ENCODE measurements around the gene MT1A. TPM values are rescaled to one million over a fixed set of nuclear protein-coding genes. Genes with fewer than 3 reads are reported as not detected.
"Not testable (repeated sequence)": the region's sequence is repeated elsewhere in the genome, so short reads cannot be mapped to it uniquely, and the experiment has no call there.

The MT1A gene
- polyA plus RNA-seq, 4 donors = 1.3 to 240 (median 21.3) TPM

DNA sequence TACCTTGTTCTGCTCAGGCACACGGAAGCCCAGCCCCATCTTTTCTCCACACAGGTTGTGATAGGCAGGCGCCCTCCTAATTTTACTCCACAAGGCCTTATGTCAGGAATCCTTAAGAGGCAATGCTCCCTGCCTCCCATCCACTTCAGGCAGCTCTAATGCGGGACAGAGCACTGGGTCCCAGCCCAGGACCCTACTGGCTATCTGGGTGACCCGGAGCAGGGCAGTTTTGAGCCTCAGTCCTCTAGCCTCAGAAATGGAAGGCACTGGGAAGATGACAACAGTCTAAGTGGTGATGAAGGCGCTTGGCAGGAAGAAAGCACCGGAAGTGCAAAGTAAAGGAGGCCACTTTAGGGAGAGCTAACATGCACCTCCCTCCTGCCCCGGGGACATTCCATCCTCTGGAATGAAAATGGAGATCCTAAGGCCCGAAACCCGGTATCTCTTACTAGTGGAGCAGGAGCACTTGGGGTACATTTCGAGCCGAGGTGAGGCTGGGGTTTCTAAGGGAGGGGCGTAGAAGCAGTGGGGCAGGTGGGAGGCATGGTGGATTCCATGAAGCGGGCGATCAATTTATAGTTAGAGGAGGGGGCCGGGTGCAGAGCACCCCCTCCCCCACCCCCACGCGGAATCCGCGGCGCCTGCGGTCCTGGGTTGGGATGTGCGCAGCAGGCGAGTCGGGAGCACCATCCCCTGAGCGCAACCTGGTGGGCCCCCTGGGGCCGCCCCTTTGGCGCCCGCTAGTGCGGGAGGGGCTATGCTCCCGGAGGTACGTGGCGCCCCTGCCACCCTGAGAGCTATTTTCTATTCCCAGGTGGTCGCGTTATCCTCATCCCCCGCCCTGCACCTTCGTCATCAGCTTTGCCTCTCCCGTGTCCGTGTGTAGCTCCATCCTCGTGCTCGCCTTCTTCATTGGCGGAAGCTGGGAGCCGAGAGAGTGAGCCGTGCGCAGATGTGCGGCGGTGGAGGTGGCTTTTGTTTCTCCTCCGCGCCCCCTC, 24.2 kb downstream of the MT1A start:
- H3K4me1 ChIP-seq (ENCODE audit: control insufficient read depth in 3 of 3, insufficient read depth in 2 of 3, low read depth in 1 of 3, low read length in 2 of 3) = peaks cover 0 to 6% (median 0%) of the 10 kb centered on the region in 3 donors
- H3K27me3 ChIP-seq (ENCODE audit: control insufficient read depth in 3 of 3, insufficient read depth in 3 of 3, low read length in 3 of 3) = peaks cover 0 to 33% (median 0%) of the 10 kb centered on the region in 3 donors

DNA sequence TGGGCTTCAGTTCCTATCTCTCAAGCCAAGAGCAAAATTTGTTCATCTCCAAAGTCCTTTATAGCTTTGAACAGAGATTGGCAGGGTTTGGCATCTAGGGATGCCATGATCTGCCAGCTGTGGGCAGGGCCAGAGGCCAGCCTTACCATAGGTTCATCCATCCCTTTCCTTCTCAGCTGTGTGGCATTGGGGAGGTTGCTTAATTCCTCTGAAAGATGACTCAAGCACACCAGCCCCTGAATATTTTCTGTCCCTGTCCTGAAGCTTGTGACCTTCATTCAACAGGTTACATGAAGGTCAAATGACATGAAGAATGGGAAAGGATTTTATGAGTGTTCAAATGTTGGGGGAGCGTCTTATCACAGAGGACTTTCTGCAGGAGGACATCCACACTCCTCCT, 26.0 kb downstream of the MT1A start:
- no peaks in the 10 kb centered on the region for H3K9me3 ChIP-seq (ENCODE audit: control insufficient read depth in 2 of 2, insufficient read depth in 1 of 2, low read depth in 1 of 2, low read length in 1 of 2)
- WGBS, 3 donors = 89 to 97% (median 91%) methylated on average over 1 of the region's 1 CpG
- H3K4me3 ChIP-seq (ENCODE audit: low read depth in 1 of 3, low read length in 3 of 3) = no peak overlapping the region
- peaks cover 0 to 20% (median 0%) of the 10 kb centered on the region in 3 donors for H3K4me1 ChIP-seq (ENCODE audit: control insufficient read depth in 3 of 3, insufficient read depth in 2 of 3, low read depth in 1 of 3, low read length in 2 of 3)
- peaks cover 0 to 49% (median 8%) of the 10 kb centered on the region in 3 donors for H3K27me3 ChIP-seq (ENCODE audit: control insufficient read depth in 3 of 3, insufficient read depth in 3 of 3, low read length in 3 of 3)
- FAIRE-seq = no peak
- DNase-seq = no peak
- no peak overlapping the region for H3K27ac ChIP-seq (ENCODE audit: low read depth in 1 of 3, low read length in 2 of 3)
- peaks cover 0 to 15% (median 0%) of the 10 kb centered on the region in 3 donors for H3K36me3 ChIP-seq (ENCODE audit: control insufficient read depth in 3 of 3, insufficient read depth in 2 of 3, low read depth in 1 of 3, low read length in 3 of 3)

More for the DNA sequence above, 24.2 kb downstream of the MT1A start:
- no peak overlapping the region for H3K27ac ChIP-seq (ENCODE audit: low read depth in 1 of 3, low read length in 2 of 3)
- WGBS, 3 donors = 15 to 33% (median 33%) methylated on average over 34 to 48 of the region's 48 CpGs
- no peak for FAIRE-seq
- DNase-seq = peak in 1 of 2 donors; percentile 67
- H3K4me3 ChIP-seq (ENCODE audit: low read depth in 1 of 3, low read length in 3 of 3) = peak overlapping the region in 2 of 3 donors; percentile 3 to 31
- peaks cover 0 to 15% (median 0%) of the 10 kb centered on the region in 3 donors for H3K36me3 ChIP-seq (ENCODE audit: control insufficient read depth in 3 of 3, insufficient read depth in 2 of 3, low read depth in 1 of 3, low read length in 3 of 3)
- no peaks in the 10 kb centered on the region for H3K9me3 ChIP-seq (ENCODE audit: control insufficient read depth in 2 of 2, insufficient read depth in 1 of 2, low read depth in 1 of 2, low read length in 1 of 2)

DNA sequence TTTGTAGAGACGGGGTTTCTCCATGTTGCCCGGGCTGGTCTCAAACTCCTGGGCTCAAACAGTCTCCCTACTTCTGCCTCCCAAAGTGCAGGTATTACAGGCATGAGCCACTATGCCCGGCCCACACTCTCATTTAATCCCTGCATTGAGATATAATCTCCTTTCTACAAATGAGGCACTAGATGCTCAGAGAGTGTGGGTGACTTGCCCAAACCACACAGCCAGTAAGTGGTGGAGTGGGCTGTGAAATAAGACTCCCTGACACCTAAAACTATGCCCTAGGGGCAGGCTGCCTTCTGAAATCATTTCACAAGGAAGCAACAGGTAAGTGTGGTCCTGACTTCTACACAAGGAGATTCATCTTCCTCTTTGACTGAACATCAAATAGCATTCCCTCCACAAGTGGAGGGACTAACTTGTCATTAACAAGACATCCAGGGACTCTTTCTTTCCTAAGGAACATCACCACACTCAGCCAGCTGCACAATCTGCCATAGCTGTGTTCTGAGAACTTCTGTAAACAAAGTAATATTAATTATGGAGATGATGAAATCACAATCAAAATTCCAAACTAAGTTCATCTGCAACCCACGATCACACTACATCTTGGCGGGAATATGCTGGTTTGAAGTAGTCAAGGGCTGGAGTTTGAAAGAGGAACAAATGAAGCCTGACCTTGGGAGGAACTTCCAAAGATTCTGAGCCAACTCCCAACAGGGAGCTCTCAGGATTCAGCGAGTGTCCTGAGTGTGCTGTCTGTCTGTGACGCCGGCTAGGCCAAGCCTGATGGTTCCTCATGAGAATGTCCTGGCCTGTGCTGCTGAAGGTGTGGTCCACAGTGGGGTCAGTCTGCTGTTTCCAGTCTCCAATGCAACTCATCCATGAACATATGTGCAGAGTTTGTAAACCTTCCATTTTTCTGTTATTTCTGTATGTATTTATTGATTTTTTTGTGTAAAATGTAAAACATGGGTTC, 27.1 kb downstream of the MT1A start:
- FAIRE-seq; H3K36me3 ChIP-seq (ENCODE audit: control insufficient read depth in 3 of 3, insufficient read depth in 2 of 3, low read depth in 1 of 3, low read length in 3 of 3); H3K27ac ChIP-seq (ENCODE audit: low read depth in 1 of 3, low read length in 2 of 3); DNase-seq; H3K9me3 ChIP-seq (ENCODE audit: control insufficient read depth in 2 of 2, insufficient read depth in 1 of 2, low read depth in 1 of 2, low read length in 1 of 2); H3K4me3 ChIP-seq (ENCODE audit: low read depth in 1 of 3, low read length in 3 of 3): not testable (repeated sequence)
- peaks cover 0 to 56% (median 17%) of the 10 kb centered on the region in 3 donors for H3K27me3 ChIP-seq (ENCODE audit: control insufficient read depth in 3 of 3, insufficient read depth in 3 of 3, low read length in 3 of 3)
- H3K4me1 ChIP-seq (ENCODE audit: control insufficient read depth in 3 of 3, insufficient read depth in 2 of 3, low read depth in 1 of 3, low read length in 2 of 3) = peaks cover 0 to 26% (median 0%) of the 10 kb centered on the region in 3 donors
- 62 to 69% (median 67%) methylated on average over 8 of the region's 8 CpGs for WGBS, 3 donors

DNA sequence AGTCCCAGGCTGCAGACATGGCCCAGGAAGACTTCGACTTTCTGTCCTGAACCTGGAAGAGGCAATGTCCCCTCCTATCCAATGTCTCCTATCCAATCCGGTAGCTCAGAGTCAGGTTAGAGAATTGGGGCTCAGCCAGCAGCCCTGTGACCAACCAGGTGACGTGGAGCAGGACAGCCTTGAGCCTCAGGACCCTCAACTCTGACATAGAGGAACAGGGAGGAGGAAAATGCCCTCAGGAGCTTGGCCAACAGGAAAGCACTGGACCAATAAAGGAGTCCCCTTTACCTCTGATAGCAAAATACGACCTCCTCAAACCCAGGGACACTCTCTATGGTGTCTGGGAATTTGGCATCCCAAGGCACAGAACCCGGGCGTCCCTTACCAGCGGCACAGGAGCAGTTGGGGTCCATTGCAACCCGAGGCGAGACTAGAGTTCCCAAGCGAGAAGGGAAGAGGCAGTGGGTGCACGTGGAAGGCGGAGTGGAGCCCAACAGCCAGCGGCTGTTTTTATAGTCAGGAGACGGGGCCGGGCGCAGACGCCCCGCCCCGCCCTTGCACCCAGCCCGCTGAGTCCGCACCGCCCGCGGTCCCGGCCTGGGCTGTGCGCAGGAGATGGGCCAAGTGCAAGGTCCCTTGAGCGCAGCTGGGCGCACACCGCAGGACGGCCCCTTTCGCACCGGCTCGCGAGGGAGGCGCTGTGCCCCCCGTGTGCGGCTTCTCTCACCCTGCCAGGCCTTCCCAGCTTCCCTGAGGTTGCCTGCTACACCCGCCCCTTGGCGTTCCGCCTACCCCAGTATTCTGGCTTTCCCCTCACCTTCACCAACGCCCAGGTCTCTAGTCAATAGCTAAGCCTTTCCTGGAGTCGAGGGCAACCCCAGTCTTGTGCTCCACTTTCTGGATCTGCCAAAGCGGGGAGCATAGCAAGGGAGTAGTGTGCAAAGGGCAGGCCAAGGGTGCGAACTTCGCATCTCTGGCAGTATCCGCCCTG, 29.4 kb downstream of the MT1A start, which contains the start of gene MT1G:
Gene MT1G, minus strand, starts transcription at position 485 of the 991 bp plus-strand sequence. Its CDS starts 72 bp downstream, at position 413.
- Histone ChIP-seq H3K27ac (ENCODE audit: low read depth in 1 of 3, low read length in 2 of 3) (peak within 1 kb of the TSS in 2 of 3 donors; percentile 28 to 89), H3K9me3 (ENCODE audit: control insufficient read depth in 2 of 2, insufficient read depth in 1 of 2, low read depth in 1 of 2, low read length in 1 of 2) (no peaks in the 10 kb centered on the region), H3K27me3 (ENCODE audit: control insufficient read depth in 3 of 3, insufficient read depth in 3 of 3, low read length in 3 of 3) (peaks cover 0 to 53% (median 19%) of the 10 kb centered on the region in 3 donors), H3K4me3 (ENCODE audit: low read depth in 1 of 3, low read length in 3 of 3) (peak within 1 kb of the TSS in 2 of 3 donors; percentile 9 to 70), H3K4me1 (ENCODE audit: control insufficient read depth in 3 of 3, insufficient read depth in 2 of 3, low read depth in 1 of 3, low read length in 2 of 3) (peaks cover 0 to 21% (median 0%) of the 10 kb centered on the region in 3 donors), H3K36me3 (ENCODE audit: control insufficient read depth in 3 of 3, insufficient read depth in 2 of 3, low read depth in 1 of 3, low read length in 3 of 3) (peaks cover 0 to 8% (median 0%) of the 10 kb centered on the region in 3 donors)
- peak; percentile 88 to 93 for DNase-seq
- 2 to 8% (median 6%) methylated on average over 37 to 46 of the region's 46 CpGs for WGBS, 3 donors
- FAIRE-seq = no peak

DNA sequence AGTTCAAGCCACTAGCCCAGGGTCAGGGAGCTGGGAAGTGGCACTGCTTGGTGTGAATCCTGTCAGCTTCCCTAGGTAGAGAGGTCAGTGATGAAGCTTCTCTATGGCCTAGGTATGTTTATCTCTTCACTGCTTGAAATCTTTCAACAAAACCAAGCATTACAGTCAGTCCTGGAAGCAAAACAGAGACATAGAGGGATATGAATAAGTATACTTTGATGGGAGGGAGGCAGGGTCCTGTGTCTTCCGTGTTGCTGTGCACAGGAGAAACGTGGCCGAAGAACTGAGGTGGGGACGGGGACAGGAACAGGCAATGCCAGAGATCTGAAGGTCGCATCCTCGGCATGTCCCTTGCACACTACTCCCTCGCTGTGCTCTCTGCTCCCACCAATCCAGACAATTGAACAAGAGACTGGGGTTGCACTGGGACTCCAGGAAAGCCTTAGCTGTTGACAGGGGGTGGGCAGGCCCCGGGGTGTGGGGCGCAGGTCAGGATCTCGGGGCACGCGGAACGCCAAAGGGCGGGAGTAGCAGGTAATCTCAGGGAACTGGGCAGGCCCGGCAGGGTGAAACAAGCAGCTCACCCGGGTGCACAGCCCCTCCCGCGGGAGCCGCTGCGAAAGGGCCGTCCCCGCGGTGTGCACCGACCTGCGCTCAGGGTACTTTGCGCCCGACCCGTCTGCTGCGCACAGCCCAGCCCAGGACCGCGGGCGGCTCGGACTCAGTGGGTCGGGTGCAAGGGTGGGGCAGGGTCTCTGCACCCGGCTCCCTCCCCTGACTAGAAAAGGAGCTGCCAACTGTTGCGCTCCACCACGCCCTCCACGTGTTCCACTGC, 30.8 kb downstream of the MT1A start, which contains the start of gene MT1H:
Gene MT1H, plus strand, starts transcription at position 810 of the 835 bp plus-strand sequence. CDS start 71 bp downstream, outside the sequence.
- Histone ChIP-seq H3K36me3 (ENCODE audit: control insufficient read depth in 3 of 3, insufficient read depth in 2 of 3, low read depth in 1 of 3, low read length in 3 of 3) (peaks cover 0 to 8% (median 0%) of the 10 kb centered on the region in 3 donors), H3K4me3 (ENCODE audit: low read depth in 1 of 3, low read length in 3 of 3) (peak within 1 kb of the TSS in 1 of 3 donors; percentile 41), H3K27ac (ENCODE audit: low read depth in 1 of 3, low read length in 2 of 3) (peak within 1 kb of the TSS in 1 of 3 donors; percentile 89), H3K9me3 (ENCODE audit: control insufficient read depth in 2 of 2, insufficient read depth in 1 of 2, low read depth in 1 of 2, low read length in 1 of 2) (no peaks in the 10 kb centered on the region), H3K4me1 (ENCODE audit: control insufficient read depth in 3 of 3, insufficient read depth in 2 of 3, low read depth in 1 of 3, low read length in 2 of 3) (peaks cover 0 to 21% (median 0%) of the 10 kb centered on the region in 3 donors), H3K27me3 (ENCODE audit: control insufficient read depth in 3 of 3, insufficient read depth in 3 of 3, low read length in 3 of 3) (peaks cover 0 to 47% (median 19%) of the 10 kb centered on the region in 3 donors)
- WGBS, 3 donors = 8 to 12% (median 11%) methylated on average over 35 to 38 of the region's 38 CpGs
- DNase-seq = peak; percentile 66 to 87
- FAIRE-seq = no peak

DNA sequence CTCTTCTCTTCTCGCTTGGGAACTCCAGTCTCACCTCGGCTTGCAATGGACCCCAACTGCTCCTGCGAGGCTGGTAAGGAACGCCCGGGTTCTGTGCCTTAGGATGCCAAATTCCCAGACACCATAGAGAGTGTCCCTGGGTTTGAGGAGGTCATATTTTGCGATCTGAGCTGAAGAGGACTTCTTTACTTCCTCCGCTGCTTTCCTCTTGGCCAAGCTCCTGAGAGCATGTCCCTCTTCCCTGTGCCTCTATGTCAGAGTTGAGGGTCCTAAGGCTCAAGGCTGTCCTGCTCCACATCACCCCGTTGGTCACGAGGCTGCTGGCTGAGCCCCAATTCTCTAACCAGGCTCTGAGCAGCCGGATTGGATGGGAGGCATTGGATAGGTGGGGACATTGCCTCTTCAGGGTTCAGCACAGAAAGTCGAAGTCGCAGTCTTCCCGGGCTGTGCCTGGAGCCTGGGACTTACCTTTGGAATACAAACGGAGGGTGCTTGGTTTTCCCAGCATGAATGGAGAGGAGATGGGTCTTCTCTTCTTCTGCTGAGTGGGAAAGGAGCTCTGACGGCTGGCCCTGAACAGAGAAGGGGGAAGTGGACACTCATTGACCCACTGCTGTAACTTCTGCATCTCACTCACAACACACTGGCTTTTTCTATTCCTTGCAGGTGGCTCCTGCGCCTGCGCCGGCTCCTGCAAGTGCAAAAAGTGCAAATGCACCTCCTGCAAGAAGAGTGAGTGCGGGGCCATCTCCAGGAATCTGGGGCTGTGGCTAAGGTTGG, 31.6 kb downstream of the MT1A start:
- Histone ChIP-seq H3K4me1 (ENCODE audit: control insufficient read depth in 3 of 3, insufficient read depth in 2 of 3, low read depth in 1 of 3, low read length in 2 of 3) (peaks cover 0 to 21% (median 0%) of the 10 kb centered on the region in 3 donors), H3K36me3 (ENCODE audit: control insufficient read depth in 3 of 3, insufficient read depth in 2 of 3, low read depth in 1 of 3, low read length in 3 of 3) (peaks cover 0 to 8% (median 0%) of the 10 kb centered on the region in 3 donors), H3K27me3 (ENCODE audit: control insufficient read depth in 3 of 3, insufficient read depth in 3 of 3, low read length in 3 of 3) (peaks cover 0 to 46% (median 19%) of the 10 kb centered on the region in 3 donors), H3K9me3 (ENCODE audit: control insufficient read depth in 2 of 2, insufficient read depth in 1 of 2, low read depth in 1 of 2, low read length in 1 of 2) (no peaks in the 10 kb centered on the region), H3K27ac (ENCODE audit: low read depth in 1 of 3, low read length in 2 of 3) (peak overlapping the region in 1 of 3 donors; percentile 89), H3K4me3 (ENCODE audit: low read depth in 1 of 3, low read length in 3 of 3) (peak overlapping the region in 1 of 3 donors; percentile 41)
- WGBS, 3 donors = 20 to 26% (median 22%) methylated on average over 17 to 19 of the region's 19 CpGs
- no peak for FAIRE-seq
- DNase-seq = no peak

Measured in small intestine (tissue), 7 donors.